Right forelimb (tissue), 1 donor: ENCODE results near the gene VAC14.

ENCODE experiments used
- DNase-seq: peaks from one replicate; pipeline ENCODE4 v3.0.0-alpha.2; 2018

Gene VAC14

GRCh38 chr16:70703041-70703834 is 97.7 kb downstream of the VAC14 start:
- peak; percentile 80 for DNase-seq

- no peak for DNase-seq
Observed at GRCh38 chr16:70702624-70703023, 98.3 kb downstream of the VAC14 start.

- no peak for DNase-seq
Observed at GRCh38 chr16:70701998-70702397, 99.0 kb downstream of the VAC14 start.

- no peak for DNase-seq
Observed at GRCh38 chr16:70701596-70701995, 99.4 kb downstream of the VAC14 start.

GRCh38 chr16:70701036-70701435 is 99.9 kb downstream of the VAC14 start:
- DNase-seq, result no peak

GRCh38 chr16:70700101-70701020 is 100.6 kb downstream of the VAC14 start:
- DNase-seq, result peak; percentile 77

GRCh38 chr16:70699696-70700095 is 101.3 kb downstream of the VAC14 start:
- no peak for DNase-seq

- DNase-seq, result no peak
Observed at GRCh38 chr16:70698901-70699300, 102.1 kb downstream of the VAC14 start.

- no peak for DNase-seq
Observed at GRCh38 chr16:70697594-70698170, 103.3 kb downstream of the VAC14 start.

GRCh38 chr16:70696952-70697593 is 103.9 kb downstream of the VAC14 start:
- DNase-seq, result no peak

- DNase-seq, result no peak
Observed at GRCh38 chr16:70696355-70696754, 104.6 kb downstream of the VAC14 start.

GRCh38 chr16:70695331-70696070 is 105.5 kb downstream of the VAC14 start:
- DNase-seq, result no peak

GRCh38 chr16:70694868-70695218 is 106.1 kb downstream of the VAC14 start:
- no peak for DNase-seq

- no peak for DNase-seq
Observed at GRCh38 chr16:70694088-70694867, 106.7 kb downstream of the VAC14 start.

GRCh38 chr16:70692873-70693671 is 107.9 kb downstream of the VAC14 start:
- peak; percentile 71 for DNase-seq

- DNase-seq, result no peak
Observed at GRCh38 chr16:70692130-70692872, 108.7 kb downstream of the VAC14 start.

GRCh38 chr16:70691223-70692129 is 109.5 kb downstream of the VAC14 start:
- peak; percentile 86 for DNase-seq

- DNase-seq, result peak; percentile 74
Observed at GRCh38 chr16:70689970-70690891, 110.7 kb downstream of the VAC14 start.
